Measurements from ENCODE around the gene ZNF319.

Gene ZNF319

GRCh38 chr16:57999971-58000705 is at the start of gene ZNF319:
ZNF319 (minus strand) TSS chr16:58000672; CDS start chr16:57998265, 2,407 bp downstream.
- no peak for FAIRE-seq

GRCh38 chr16:58049232-58050185 is 49.0 kb upstream of the ZNF319 start:
- DNase-seq (ENCODE audit: insufficient read length, low spot score) (no peak), FAIRE-seq (no peak)

More at GRCh38 chr16:57999971-58000705, at the start of gene ZNF319:
- DNase-seq (ENCODE audit: insufficient read length, low spot score): peak; percentile 58

- no peak for DNase-seq (ENCODE audit: insufficient read length, low spot score)
- no peak for FAIRE-seq
These were observed 48.2 kb upstream of the ZNF319 start for GRCh38 chr16:58048494-58049231.

DNA sequence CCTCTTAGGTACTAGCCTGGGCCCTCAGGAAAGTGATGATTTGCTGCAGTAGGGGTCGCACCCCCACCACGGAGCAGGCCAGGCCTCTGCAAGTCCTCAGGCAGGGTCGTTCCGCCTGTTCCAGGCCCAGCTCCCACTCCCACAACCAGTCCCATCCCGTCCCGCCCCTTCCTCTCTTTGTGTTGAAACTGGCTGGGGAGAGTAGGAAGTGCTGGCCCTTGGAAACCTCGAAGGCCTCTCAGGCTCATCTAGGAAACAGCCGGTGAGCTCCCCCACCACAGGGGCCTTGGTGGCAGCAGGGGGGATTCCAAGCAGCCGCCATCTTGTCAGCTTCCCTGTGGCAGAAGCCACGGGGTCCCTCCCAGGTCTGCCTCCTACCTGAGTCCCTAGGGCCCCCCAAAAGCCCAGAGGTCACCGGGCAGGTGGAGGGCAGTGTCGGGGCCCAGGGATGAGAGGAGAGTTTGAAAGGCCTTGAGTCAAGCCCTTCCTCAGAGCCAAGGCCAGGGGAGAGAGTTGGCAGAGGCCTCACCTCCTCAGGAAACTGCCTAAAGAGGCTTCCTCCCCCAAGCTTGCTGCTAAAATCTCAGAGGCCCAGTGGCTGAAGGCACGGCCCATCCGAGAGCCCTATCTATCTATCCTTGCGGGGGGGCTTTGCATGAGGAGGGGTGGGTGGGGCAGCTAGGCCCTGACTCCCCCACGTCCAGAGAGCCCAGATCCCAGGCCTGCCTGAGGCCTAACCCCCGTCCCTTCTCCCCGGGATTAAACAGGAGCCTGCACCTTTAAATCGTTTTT is 47.3 kb upstream of the ZNF319 start:
- DNase-seq (ENCODE audit: insufficient read length, low spot score) (no peak), FAIRE-seq (no peak)

DNA sequence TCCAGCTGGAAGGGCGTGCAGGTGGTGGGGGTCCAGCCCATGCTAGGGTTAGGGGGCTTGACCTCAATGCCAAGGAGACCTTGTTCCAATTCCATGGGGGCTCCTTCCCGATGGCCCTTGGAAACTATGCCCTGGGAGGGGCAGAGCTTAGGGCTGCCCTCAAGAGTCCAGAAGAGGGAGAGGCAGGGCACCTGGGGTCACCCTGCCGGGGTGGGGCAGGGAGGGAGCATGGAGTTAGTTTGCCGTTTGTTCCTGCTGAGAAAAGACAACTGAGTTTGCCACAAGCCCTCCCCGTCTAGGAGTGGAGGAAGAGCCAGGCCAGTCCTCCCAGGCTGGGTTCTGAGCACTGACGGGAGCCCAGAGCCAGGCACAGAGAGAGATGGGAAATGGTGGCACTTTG is 46.5 kb upstream of the ZNF319 start:
- no peak for FAIRE-seq

GRCh38 chr16:58046054-58046881 is 45.8 kb upstream of the ZNF319 start:
- DNase-seq (ENCODE audit: insufficient read length, low spot score) (no peak), FAIRE-seq (no peak)

More for the DNA sequence above, 46.5 kb upstream of the ZNF319 start:
- DNase-seq (ENCODE audit: insufficient read length, low spot score): no peak

GRCh38 chr16:58045096-58045495 is 44.6 kb upstream of the ZNF319 start:
- FAIRE-seq (no peak), DNase-seq (ENCODE audit: insufficient read length, low spot score) (no peak)

DNA sequence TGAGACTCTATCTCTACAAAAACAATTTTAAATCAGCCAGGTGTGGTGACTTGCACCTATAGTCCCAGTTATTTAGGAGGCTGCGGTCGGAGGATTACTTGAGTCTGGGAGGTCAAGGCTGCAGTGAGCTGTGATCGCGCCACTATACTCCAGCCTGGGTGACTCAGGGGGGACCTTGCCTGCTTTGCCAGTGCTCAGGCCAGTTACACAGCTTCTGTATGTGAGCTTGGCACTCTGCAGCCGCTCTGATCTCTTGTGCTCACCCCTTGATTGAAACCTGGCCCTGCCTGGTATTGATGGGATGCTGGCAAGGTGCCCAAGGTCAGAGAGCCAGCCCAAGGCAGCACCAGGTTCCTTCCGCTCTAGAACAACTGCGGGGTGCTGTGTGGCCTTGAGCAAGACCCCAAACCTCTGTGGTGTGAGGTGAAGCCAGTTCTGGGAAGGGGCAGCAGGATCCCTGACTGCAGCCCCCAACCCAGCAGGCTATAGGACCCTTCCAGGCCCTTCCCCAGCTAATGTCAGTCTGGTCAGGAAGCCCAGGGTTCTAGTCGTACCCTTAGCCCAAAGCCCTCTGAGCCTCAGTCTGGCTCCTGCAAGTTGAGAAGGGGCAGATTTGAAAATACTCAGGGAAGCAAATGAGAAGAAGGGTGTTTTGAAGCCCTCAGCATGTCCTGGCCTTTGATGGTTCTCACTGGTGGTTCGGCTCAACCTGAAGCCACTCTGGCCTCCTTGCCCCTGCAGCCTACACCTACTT is 44.0 kb upstream of the ZNF319 start:
- FAIRE-seq (no peak), DNase-seq (ENCODE audit: insufficient read length, low spot score) (no peak)

DNA sequence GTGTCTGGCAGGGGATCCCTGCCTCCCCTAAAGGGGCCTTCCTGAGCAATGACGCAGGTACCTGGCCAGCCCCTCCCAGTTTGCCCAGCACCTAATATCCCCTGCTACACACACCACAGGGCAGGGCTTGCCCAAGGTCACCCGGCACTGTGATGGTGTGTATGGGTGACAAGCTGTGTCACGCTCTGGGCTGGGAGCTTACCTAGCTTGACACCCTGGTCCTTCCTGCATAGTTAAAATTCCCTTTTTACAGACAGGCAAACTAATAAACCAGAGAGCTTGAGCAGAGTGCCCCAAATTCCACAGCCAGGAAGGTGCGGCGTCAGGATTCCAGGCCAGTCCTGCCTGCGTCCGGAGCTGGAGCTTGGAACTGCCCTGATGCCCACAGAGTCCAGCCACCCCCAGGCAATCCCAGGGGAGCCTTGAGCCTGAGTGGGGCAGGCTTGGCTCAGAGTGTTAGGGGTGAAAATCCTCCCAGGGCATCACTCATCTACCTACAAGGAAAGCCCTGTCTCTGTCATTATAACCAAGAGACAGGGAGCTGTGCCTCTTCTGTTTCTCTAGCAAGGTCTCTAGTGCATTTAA is 43.2 kb upstream of the ZNF319 start:
- FAIRE-seq: no peak

GRCh38 chr16:58042886-58043515 is 42.5 kb upstream of the ZNF319 start:
- no peak for FAIRE-seq
- DNase-seq (ENCODE audit: insufficient read length, low spot score): no peak

More for the DNA sequence above, 43.2 kb upstream of the ZNF319 start:
- no peak for DNase-seq (ENCODE audit: insufficient read length, low spot score)

GRCh38 chr16:58042001-58042885 is 41.8 kb upstream of the ZNF319 start:
- DNase-seq (ENCODE audit: insufficient read length, low spot score) (no peak), FAIRE-seq (no peak)

- no peak for FAIRE-seq
- no peak for DNase-seq (ENCODE audit: insufficient read length, low spot score)
These were observed 41.1 kb upstream of the ZNF319 start for GRCh38 chr16:58041628-58041955.

GRCh38 chr16:58040945-58041627 is 40.6 kb upstream of the ZNF319 start:
- no peak for DNase-seq (ENCODE audit: insufficient read length, low spot score)
- no peak for FAIRE-seq

DNA sequence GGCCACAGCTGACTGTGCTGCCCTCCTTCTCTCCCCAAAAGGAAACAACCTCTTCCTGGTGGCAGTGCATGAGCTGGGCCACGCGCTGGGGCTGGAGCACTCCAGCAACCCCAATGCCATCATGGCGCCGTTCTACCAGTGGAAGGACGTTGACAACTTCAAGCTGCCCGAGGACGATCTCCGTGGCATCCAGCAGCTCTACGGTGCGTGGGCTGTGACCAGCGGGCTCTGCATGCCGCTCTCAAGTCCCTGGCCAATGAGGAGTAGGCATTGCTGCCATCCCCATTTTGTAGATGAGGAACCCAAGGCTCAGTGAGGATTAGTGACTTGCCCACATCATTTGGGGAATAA is 40.0 kb upstream of the ZNF319 start:
- DNase-seq (ENCODE audit: insufficient read length, low spot score) (no peak), FAIRE-seq (no peak)

- FAIRE-seq (no peak), DNase-seq (ENCODE audit: insufficient read length, low spot score) (no peak)
These were observed 39.5 kb upstream of the ZNF319 start for GRCh38 chr16:58039829-58040495.

GRCh38 chr16:58038219-58038641 is 37.8 kb upstream of the ZNF319 start:
- DNase-seq (ENCODE audit: insufficient read length, low spot score): no peak
- no peak for FAIRE-seq

All from GM19239 (cell line).